SK-N-SH (cell line): ENCODE results near the gene ANTKMT.

Experiments
- EP300 ChIP-seq, 2 experiments: IDR thresholded peaks; 2 replicates each; pipeline versions ENCODE4 v1.4.0 to v1.6.1; 2012; ENCODE audit warnings: borderline replicate concordance in 1 of 2, low read depth in 1 of 2, low read length in 1 of 2
- EZH2phosphoT487 ChIP-seq: fragments of 200-600 bp; sonication (generic); IDR thresholded peaks from 2 replicates; pipeline ENCODE4 v1.6.1; 2017; ENCODE audit warnings: low read depth, mixed run types, mild to moderate bottlenecking, antibody characterized with exemption, moderate library complexity, borderline replicate concordance
- MXI1 ChIP-seq: IDR thresholded peaks from 2 replicates; pipeline ENCODE4 v1.6.1; 2012; ENCODE audit warnings: mild to moderate bottlenecking, low read depth, low read length, improper control_type of control experiment
- POLR2AphosphoS5 ChIP-seq: IDR thresholded peaks from 2 replicates; pipeline ENCODE4 v1.6.1; 2012; ENCODE audit warnings: low read depth, low read length
- SIN3A ChIP-seq: IDR thresholded peaks from 2 replicates; pipeline ENCODE4 v1.6.1; 2012; ENCODE audit warnings: low read depth, mild to moderate bottlenecking, low read length, moderate library complexity, borderline replicate concordance
- TCF12 ChIP-seq: IDR thresholded peaks from 2 replicates; pipeline ENCODE4 v1.4.0; 2012
- TEAD4 ChIP-seq: IDR thresholded peaks from 2 replicates; pipeline ENCODE4 v1.4.0; 2012; ENCODE audit warnings: mild to moderate bottlenecking, borderline replicate concordance; ENCODE audit not compliant: insufficient read depth
- TF ChIP-seq, protein P1 (sequence below): fragments of 200-600 bp; sonication (generic); IDR thresholded peaks from 2 replicates; pipeline ENCODE4 v1.6.1; 2017; ENCODE audit warnings: antibody characterized with exemption, mild to moderate bottlenecking, moderate library complexity
- TF ChIP-seq, protein P2 (sequence below): IDR thresholded peaks from 2 replicates; pipeline ENCODE4 v1.4.0; 2012; ENCODE audit warnings: low read depth

DNA sequence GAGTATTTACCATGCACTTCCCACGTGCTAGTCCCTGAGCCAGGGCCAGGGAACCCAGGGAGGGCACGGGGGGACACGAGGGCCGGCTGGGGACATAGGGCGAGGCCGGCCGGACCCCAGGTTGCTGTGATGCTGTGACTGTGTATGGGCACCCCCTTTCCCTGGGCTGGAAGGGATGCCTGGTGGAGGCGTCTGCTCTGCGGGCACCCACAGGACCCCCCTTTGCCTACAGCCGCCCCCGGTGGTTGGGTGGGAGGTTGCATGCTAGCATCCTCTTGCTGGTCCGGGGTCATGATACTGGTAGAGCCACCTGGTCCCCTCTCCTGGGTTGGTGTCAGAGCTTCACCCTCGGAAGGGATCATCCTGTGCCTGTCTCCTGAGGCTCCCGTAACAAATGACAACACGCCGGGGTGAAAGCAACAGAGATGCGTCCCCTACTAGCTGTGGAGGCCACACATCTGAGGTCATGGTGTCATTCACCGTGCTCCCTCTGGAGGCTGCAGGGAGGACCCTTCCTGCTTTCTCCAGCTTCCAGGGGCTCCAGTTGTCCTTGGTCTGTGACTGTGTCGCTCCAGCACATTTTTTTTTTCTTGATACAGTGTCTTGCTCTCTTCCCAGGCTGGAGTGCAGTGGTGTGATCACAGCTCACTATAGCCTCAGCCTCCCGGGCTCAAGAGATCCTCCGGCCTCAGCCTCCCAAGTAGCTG is 23.0 kb downstream of the ANTKMT start:
- TF ChIP-seq, protein P1, sequence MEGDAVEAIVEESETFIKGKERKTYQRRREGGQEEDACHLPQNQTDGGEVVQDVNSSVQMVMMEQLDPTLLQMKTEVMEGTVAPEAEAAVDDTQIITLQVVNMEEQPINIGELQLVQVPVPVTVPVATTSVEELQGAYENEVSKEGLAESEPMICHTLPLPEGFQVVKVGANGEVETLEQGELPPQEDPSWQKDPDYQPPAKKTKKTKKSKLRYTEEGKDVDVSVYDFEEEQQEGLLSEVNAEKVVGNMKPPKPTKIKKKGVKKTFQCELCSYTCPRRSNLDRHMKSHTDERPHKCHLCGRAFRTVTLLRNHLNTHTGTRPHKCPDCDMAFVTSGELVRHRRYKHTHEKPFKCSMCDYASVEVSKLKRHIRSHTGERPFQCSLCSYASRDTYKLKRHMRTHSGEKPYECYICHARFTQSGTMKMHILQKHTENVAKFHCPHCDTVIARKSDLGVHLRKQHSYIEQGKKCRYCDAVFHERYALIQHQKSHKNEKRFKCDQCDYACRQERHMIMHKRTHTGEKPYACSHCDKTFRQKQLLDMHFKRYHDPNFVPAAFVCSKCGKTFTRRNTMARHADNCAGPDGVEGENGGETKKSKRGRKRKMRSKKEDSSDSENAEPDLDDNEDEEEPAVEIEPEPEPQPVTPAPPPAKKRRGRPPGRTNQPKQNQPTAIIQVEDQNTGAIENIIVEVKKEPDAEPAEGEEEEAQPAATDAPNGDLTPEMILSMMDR: peak; percentile 27
- TF ChIP-seq SIN3A: no peak
- no peak for TF ChIP-seq EZH2phosphoT487
- TF ChIP-seq EP300 (IDR thresholded peaks at IDR 0.05; ENCODE audit: borderline replicate concordance in 1 of 2, low read depth in 1 of 2, low read length in 1 of 2): no peak
- TF ChIP-seq, protein P2, sequence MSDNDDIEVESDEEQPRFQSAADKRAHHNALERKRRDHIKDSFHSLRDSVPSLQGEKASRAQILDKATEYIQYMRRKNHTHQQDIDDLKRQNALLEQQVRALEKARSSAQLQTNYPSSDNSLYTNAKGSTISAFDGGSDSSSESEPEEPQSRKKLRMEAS: no peak
- TF ChIP-seq POLR2AphosphoS5: no peak
- no peak for TF ChIP-seq TEAD4
- no peak for TF ChIP-seq MXI1
- no peak for TF ChIP-seq TCF12
